ENCODE data around the gene CDC20B.
"Not testable (repeated sequence)": the region's sequence is repeated elsewhere in the genome, so short reads cannot be mapped to it uniquely, and the experiment has no call there.

Gene CDC20B

DNA sequence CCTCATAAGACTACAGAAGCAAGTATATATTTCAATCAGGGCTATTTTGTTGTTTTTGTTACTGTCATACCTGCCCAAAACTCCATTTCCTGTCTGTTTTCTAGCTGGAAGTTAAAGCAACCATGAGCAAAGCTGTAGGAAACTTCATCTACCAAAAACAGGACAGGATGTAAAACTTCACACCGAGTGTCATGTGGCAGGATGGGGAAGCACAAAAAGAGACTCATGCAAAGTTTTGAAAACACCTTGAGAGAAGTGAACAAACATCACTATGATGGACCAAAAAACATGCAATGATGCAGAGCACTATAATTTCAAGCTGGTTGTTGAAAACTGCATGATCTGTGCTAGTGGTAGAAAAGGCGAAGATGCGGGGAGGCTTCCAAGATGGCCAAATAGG, 76.8 kb downstream of the CDC20B start:
- H3K27me3 Mint-ChIP-seq (ENCODE audit: low read depth, poor library complexity) = peaks cover 4% of the 10 kb centered on the region
- TF ChIP-seq CTCF (IDR thresholded peaks at IDR 0.05) = no peak
- H3K4me3 Mint-ChIP-seq = no peak overlapping the region
- H3K4me1 Mint-ChIP-seq = peaks cover 5% of the 10 kb centered on the region
- peaks cover 15% of the 10 kb centered on the region for H3K9me3 Mint-ChIP-seq
- no peaks in the 10 kb centered on the region for H3K36me3 Mint-ChIP-seq (ENCODE audit: low read depth)
- no peak overlapping the region for H3K27ac Mint-ChIP-seq
- DNase-seq = no peak

DNA sequence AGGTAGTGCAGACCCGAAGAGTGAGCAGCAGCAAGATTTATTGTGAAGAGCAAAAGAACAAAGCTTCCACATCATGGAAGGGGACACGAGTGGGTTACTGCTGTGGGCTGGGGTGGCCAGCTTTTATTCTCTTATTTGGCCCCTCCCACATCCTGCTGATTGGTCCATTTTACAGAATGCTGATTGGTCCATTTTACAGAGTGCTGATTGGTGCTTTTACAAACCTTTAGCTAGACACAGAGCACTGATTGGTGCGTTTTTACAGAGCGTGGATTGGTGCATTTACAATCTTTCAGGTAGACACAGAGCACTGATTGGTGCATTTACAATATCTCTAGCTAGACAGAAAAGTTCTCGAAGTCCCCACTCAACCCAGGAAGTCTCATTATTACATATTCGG, 82.0 kb downstream of the CDC20B start:
- not testable (repeated sequence) for H3K9me3 Mint-ChIP-seq; H3K4me1 Mint-ChIP-seq; H3K4me3 Mint-ChIP-seq; H3K27ac Mint-ChIP-seq; H3K36me3 Mint-ChIP-seq (ENCODE audit: low read depth); H3K27me3 Mint-ChIP-seq (ENCODE audit: low read depth, poor library complexity); DNase-seq

GRCh38 chr5:55089301-55089700, 83.7 kb downstream of the CDC20B start:
- not testable (repeated sequence) for H3K4me1 Mint-ChIP-seq; H3K27me3 Mint-ChIP-seq (ENCODE audit: low read depth, poor library complexity); H3K4me3 Mint-ChIP-seq; H3K27ac Mint-ChIP-seq; H3K36me3 Mint-ChIP-seq (ENCODE audit: low read depth); DNase-seq
- peaks cover 21% of the 10 kb centered on the region for H3K9me3 Mint-ChIP-seq

DNA sequence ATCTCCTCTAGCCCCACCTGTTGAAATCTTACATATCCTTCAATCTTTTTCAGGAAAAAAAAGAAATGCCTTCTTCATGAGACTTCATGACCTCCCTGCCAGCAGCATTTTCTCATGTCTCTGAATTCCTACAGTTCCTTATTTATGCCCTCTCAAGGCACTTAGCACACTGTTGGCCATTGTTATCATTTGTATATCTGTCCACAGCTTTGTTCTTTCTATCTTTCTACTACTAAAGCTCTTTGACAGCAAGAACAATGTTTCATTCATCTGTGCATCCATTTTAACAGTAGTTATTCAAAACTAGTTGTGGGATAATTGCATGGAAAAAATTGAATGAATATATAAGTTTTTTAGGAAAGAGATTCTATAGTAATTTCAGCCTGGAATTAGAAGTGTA, 91.4 kb downstream of the CDC20B start:
- Mint-ChIP-seq H3K36me3 (ENCODE audit: low read depth) (peaks cover 6% of the 10 kb centered on the region), H3K4me1 (no peaks in the 10 kb centered on the region), H3K4me3 (no peak overlapping the region), H3K27me3 (ENCODE audit: low read depth, poor library complexity) (peaks cover 7% of the 10 kb centered on the region), H3K9me3 (peaks cover 79% of the 10 kb centered on the region), H3K27ac (no peak overlapping the region)
- TF ChIP-seq CTCF (IDR thresholded peaks at IDR 0.05) = no peak
- DNase-seq = no peak

DNA sequence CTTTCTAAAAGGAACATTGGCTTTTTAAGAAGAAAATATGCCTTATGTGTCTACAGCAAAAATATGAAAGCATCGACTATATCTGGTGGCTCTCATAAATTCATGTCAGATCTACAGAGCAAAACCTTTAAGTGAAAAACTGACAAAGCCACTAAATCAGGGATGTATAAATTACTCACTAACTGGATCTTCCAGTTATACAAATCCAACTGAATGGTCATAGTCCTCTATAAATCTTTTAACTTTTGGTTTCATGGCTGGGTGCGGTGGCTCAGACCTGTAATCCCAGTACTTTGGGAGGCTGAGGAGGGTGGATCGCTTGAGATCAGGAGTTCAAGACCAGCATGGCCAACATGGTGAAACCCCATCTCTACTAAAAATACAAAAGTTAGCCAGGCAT, 99.8 kb downstream of the CDC20B start:
- Mint-ChIP-seq H3K9me3 (peaks cover 10% of the 10 kb centered on the region), H3K4me1 (no peaks in the 10 kb centered on the region), H3K27ac (no peak overlapping the region), H3K27me3 (ENCODE audit: low read depth, poor library complexity) (peaks cover 10% of the 10 kb centered on the region), H3K4me3 (no peak overlapping the region), H3K36me3 (ENCODE audit: low read depth) (no peaks in the 10 kb centered on the region)
- no peak for TF ChIP-seq CTCF (IDR thresholded peaks at IDR 0.05)
- no peak for DNase-seq

DNA sequence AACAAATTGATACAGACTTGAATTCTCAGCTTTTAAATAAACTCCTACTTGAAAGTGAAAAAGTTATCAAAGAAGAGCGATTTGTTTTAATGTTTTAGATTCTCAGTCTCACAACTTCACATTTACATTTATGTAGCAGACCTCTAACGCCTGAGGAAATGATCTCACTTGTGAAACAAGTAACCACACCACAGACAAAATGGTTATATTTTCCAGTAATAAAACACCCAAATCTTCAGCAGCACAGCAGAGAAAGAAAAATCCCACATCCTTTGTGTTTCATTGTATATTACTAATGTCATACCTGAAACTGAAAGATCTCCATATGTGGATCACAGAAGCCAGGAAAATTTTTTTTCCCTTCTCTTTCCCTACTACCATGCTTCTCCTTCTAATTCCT, 100.3 kb downstream of the CDC20B start:
- Mint-ChIP-seq H3K4me1 (no peaks in the 10 kb centered on the region), H3K27me3 (ENCODE audit: low read depth, poor library complexity) (peaks cover 10% of the 10 kb centered on the region), H3K27ac (no peak overlapping the region), H3K4me3 (no peak overlapping the region), H3K9me3 (peaks cover 5% of the 10 kb centered on the region), H3K36me3 (ENCODE audit: low read depth) (no peaks in the 10 kb centered on the region)
- no peak for DNase-seq
- TF ChIP-seq CTCF (IDR thresholded peaks at IDR 0.05) = no peak

- Mint-ChIP-seq H3K4me1 (no peaks in the 10 kb centered on the region), H3K36me3 (ENCODE audit: low read depth) (no peaks in the 10 kb centered on the region), H3K4me3 (no peak overlapping the region), H3K27me3 (ENCODE audit: low read depth, poor library complexity) (peaks cover 10% of the 10 kb centered on the region), H3K27ac (no peak overlapping the region), H3K9me3 (no peaks in the 10 kb centered on the region)
- DNase-seq = no peak
- no peak for TF ChIP-seq CTCF (IDR thresholded peaks at IDR 0.05)
These were observed 101.6 kb downstream of the CDC20B start for GRCh38 chr5:55071413-55071812.

Measured in nephron progenitor cell (in vitro differentiated cells).